ENCODE results near the gene SPRYD3.
A peak's percentile ranks its signal among the peaks of the same experiment; 100 is the strongest.

SPRYD3 gene

DNA sequence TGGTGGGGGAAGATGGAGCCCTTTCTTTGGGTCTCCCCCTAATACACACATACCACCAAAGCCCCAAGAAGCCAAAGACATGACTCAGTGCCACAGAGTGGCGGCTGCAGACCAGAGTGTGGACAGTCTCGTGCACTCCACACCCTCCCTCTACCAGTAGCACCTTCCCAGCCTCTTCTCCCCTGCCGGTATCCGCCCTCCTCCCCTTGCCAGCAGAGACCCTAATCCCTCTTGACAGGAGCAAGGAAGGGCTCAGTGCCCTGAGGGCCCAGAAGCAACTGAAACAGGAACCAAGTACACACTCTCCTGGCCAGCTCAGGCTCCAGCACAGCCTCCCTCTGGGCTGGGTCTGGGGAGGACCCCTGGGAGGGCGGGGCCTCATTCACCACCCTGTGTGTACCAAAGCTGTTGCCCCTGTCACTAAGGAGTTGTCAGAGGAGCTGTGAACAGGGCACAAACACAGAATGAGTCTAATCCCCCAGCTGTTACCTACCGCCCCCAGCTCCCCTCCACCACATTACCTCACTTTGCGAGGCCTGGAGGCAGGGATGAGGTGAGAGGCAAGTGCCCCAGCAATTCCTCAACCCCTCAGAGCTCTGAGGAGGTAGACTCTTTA, 8.2 kb downstream of the SPRYD3 start (continued):
- no peak for TF ChIP-seq MEIS1 (CRISPR knock-in tag; IDR thresholded peaks at IDR 0.05; ENCODE audit: borderline replicate concordance)
- no peak for TF ChIP-seq ZNF133 (tag by site-specific recombination; IDR thresholded peaks at IDR 0.05)
- TF ChIP-seq ZNF239 (tag by site-specific recombination; IDR thresholded peaks at IDR 0.05), result no peak
- TF ChIP-seq KLF1 (tag by site-specific recombination; IDR thresholded peaks at IDR 0.05), result peak; percentile 92
- no peak for TF ChIP-seq ZNF48 (tag by site-specific recombination; IDR thresholded peaks at IDR 0.05)
- TF ChIP-seq, protein P1, sequence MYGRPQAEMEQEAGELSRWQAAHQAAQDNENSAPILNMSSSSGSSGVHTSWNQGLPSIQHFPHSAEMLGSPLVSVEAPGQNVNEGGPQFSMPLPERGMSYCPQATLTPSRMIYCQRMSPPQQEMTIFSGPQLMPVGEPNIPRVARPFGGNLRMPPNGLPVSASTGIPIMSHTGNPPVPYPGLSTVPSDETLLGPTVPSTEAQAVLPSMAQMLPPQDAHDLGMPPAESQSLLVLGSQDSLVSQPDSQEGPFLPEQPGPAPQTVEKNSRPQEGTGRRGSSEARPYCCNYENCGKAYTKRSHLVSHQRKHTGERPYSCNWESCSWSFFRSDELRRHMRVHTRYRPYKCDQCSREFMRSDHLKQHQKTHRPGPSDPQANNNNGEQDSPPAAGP (tag by site-specific recombination; IDR thresholded peaks at IDR 0.05), result peak; percentile 60; the same call in 1 of the 2 replicates
- TF ChIP-seq SP7 (tag by site-specific recombination; IDR thresholded peaks at IDR 0.05), result peak; percentile 29; the same call in 1 of the 2 replicates
- TF ChIP-seq ZNF350 (tag by site-specific recombination; IDR thresholded peaks at IDR 0.05), result no peak
- TF ChIP-seq ZNF311 (tag by site-specific recombination; IDR thresholded peaks at IDR 0.05; ENCODE audit: borderline replicate concordance), result no peak
- TF ChIP-seq, protein P2, sequence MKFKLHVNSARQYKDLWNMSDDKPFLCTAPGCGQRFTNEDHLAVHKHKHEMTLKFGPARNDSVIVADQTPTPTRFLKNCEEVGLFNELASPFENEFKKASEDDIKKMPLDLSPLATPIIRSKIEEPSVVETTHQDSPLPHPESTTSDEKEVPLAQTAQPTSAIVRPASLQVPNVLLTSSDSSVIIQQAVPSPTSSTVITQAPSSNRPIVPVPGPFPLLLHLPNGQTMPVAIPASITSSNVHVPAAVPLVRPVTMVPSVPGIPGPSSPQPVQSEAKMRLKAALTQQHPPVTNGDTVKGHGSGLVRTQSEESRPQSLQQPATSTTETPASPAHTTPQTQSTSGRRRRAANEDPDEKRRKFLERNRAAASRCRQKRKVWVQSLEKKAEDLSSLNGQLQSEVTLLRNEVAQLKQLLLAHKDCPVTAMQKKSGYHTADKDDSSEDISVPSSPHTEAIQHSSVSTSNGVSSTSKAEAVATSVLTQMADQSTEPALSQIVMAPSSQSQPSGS (tag by site-specific recombination; IDR thresholded peaks at IDR 0.05; ENCODE audit: low read depth), result no peak
- TF ChIP-seq ZNF175 (tag by site-specific recombination; IDR thresholded peaks at IDR 0.05), result no peak
- peak; percentile 72 for TF ChIP-seq ZIC2 (tag by site-specific recombination; IDR thresholded peaks at IDR 0.05)
- TF ChIP-seq EGR2 (tag by site-specific recombination; IDR thresholded peaks at IDR 0.05; ENCODE audit: low read depth), result peak; percentile 75
- no peak for TF ChIP-seq ZNF423 (tag by site-specific recombination; IDR thresholded peaks at IDR 0.05)
- no peak for TF ChIP-seq TCF7L2 (IDR thresholded peaks at IDR 0.05; ENCODE audit: borderline replicate concordance, low read depth, low read length)
- TF ChIP-seq ZNF37A (tag by site-specific recombination; IDR thresholded peaks at IDR 0.05), result no peak
- no peak for TF ChIP-seq MYNN (tag by site-specific recombination; IDR thresholded peaks at IDR 0.05; ENCODE audit: borderline replicate concordance)
- no peak for TF ChIP-seq ZNF558 (tag by site-specific recombination; IDR thresholded peaks at IDR 0.05)
- TF ChIP-seq ZNF341 (tag by site-specific recombination; IDR thresholded peaks at IDR 0.05; ENCODE audit: low read depth), result peak; percentile 33
- TF ChIP-seq KLF8 (tag by site-specific recombination; IDR thresholded peaks at IDR 0.05), result no peak
- TF ChIP-seq ZBTB10 (tag by site-specific recombination; IDR thresholded peaks at IDR 0.05), result no peak
- peak; percentile 97 for TF ChIP-seq GLIS1 (tag by site-specific recombination; IDR thresholded peaks at IDR 0.05)
- no peak for TF ChIP-seq ZNF132 (tag by site-specific recombination; IDR thresholded peaks at IDR 0.05; ENCODE audit: borderline replicate concordance)
- no peak for TF ChIP-seq GLI2 (tag by site-specific recombination; IDR thresholded peaks at IDR 0.05; ENCODE audit: borderline replicate concordance, low read depth)
- TF ChIP-seq ZNF585B (tag by site-specific recombination; IDR thresholded peaks at IDR 0.05), result no peak
- peak; percentile 30; the same call in 1 of the 2 replicates for TF ChIP-seq ZNF600 (tag by site-specific recombination; IDR thresholded peaks at IDR 0.05)
